B cell (primary cell): ENCODE measurements around the gene MICA. TPM values are rescaled to one million over a fixed set of nuclear protein-coding genes. Genes with fewer than 3 reads are reported as not detected.
"Not testable (repeated sequence)": the region's sequence is repeated elsewhere in the genome, so short reads cannot be mapped to it uniquely, and the experiment has no call there.

Experiments
- ATAC-seq: fragments of 200-7000 bp; cut with Tn5 transposase; one replicate; pipeline ENCODE4 v1.10.0; 2021; ENCODE audit warnings: low read depth, mild to moderate bottlenecking, moderate number of reproducible peaks, moderate library complexity
- CTCF ChIA-PET: fragments of 350-600 bp; sonication (Branson Sonifier 250); formaldehyde crosslinking; loops from one replicate; lab custom pipeline; 2021; ENCODE audit warnings: antibody characterized with exemption, inconsistent platforms; lab: Charles Lee
- POLR2A ChIA-PET: fragments of 350-600 bp; sonication (Branson Sonifier 250); formaldehyde crosslinking; loops from one replicate; lab custom pipeline; 2021; ENCODE audit warnings: antibody characterized with exemption; lab: Charles Lee
- DNase-seq: peaks from one replicate; pipeline ENCODE4 v3.0.0; 2013
- H2AFZ ChIP-seq: 2 replicates; pipeline ENCODE4 v1.6.1; 2012; ENCODE audit warnings: mild to moderate bottlenecking, low read depth, low read length; ENCODE audit not compliant: insufficient read depth, poor library complexity, severe bottlenecking
- H3K27ac ChIP-seq, 2 donors: 1 replicate in 1 of 2; 2 replicates in 1 of 2; pipeline ENCODE4 v1.5.1; 2012 to 2013; ENCODE audit warnings: low read length in 2 of 2, mild to moderate bottlenecking in 2 of 2, moderate library complexity in 1 of 2
- H3K27me3 ChIP-seq, 4 experiments: fragments of 200-600 bp in 1 of 4; sonication (generic) in 1 of 4; replicated peaks in 1 of 4; 1 replicate in 2 of 4; 2 replicates in 2 of 4; pipeline versions ENCODE4 v1.6.1 to v1.7.0; 2013 to 2016; ENCODE audit warnings: low read length in 3 of 4, mild to moderate bottlenecking in 2 of 4, mixed read lengths in 1 of 4, moderate library complexity in 1 of 4; ENCODE audit not compliant: insufficient read depth in 4 of 4, control insufficient read depth in 3 of 4; ENCODE audit errors: control extremely low read depth in 1 of 4
- H3K36me3 ChIP-seq, 2 experiments: replicated peaks in 1 of 2; 1 replicate in 1 of 2; 2 replicates in 1 of 2; pipeline versions ENCODE4 v1.6.1 to v1.7.1; 2013; ENCODE audit warnings: low read length in 1 of 2; ENCODE audit not compliant: insufficient read depth in 2 of 2, control insufficient read depth in 1 of 2; ENCODE audit errors: control extremely low read depth in 1 of 2, extremely low read depth in 1 of 2
- H3K4me1 ChIP-seq, 2 donors: fragments of 200-600 bp in 1 of 2; sonication (generic) in 1 of 2; 1 replicate in 1 of 2; 2 replicates in 1 of 2; pipeline versions ENCODE4 v1.5.1 to v1.6.1; 2013 to 2017; ENCODE audit warnings: low read length in 2 of 2; ENCODE audit not compliant: control insufficient read depth in 2 of 2, insufficient read depth in 2 of 2
- H3K4me2 ChIP-seq: replicated peaks from 2 replicates; pipeline ENCODE3; 2012; ENCODE audit warnings: mild to moderate bottlenecking, low read depth, low read length; ENCODE audit not compliant: poor library complexity, severe bottlenecking
- H3K4me3 ChIP-seq, 5 experiments: fragments of 200-600 bp in 1 of 5; sonication (generic) in 1 of 5; 1 replicate in 3 of 5; 2 replicates in 2 of 5; pipeline versions ENCODE4 v1.5.1 to v1.7.0; 2011 to 2016; ENCODE audit warnings: low read length in 4 of 5, mild to moderate bottlenecking in 4 of 5, low read depth in 2 of 5, control low read depth in 1 of 5, moderate library complexity in 1 of 5; ENCODE audit not compliant: insufficient read depth in 1 of 5; ENCODE audit errors: control extremely low read depth in 1 of 5, extremely low read depth in 1 of 5
- H3K79me2 ChIP-seq: fragments of 200-600 bp; sonication (generic); one replicate; pipeline ENCODE4 v1.6.0; 2016; ENCODE audit warnings: low read length; ENCODE audit not compliant: control insufficient read depth, insufficient read depth
- H3K9ac ChIP-seq: fragments of 200-600 bp; sonication (generic); 2 replicates; pipeline ENCODE4 v1.6.1; 2017; ENCODE audit warnings: mild to moderate bottlenecking, low read length, moderate library complexity
- H3K9me3 ChIP-seq, 3 donors: one replicate each; pipeline versions ENCODE4 v1.6.1 to v1.7.1; 2013; ENCODE audit warnings: low read length in 2 of 3; ENCODE audit not compliant: control insufficient read depth in 2 of 3, insufficient read depth in 1 of 3; ENCODE audit errors: control extremely low read depth in 1 of 3
- H4K20me1 ChIP-seq: 2 replicates; pipeline ENCODE4 v1.6.0; 2012; ENCODE audit warnings: mild to moderate bottlenecking, low read length; ENCODE audit not compliant: insufficient read depth, control insufficient read depth, poor library complexity, severe bottlenecking
- H3K27ac Mint-ChIP-seq: one replicate; pipeline ENCODE4 v1.8.0; 2021; ENCODE audit warnings: mixed read lengths
- H3K27me3 Mint-ChIP-seq: one replicate; pipeline ENCODE4 v1.8.0; 2021; ENCODE audit warnings: mixed read lengths
- H3K4me1 Mint-ChIP-seq: one replicate; pipeline ENCODE4 v1.8.0; 2021; ENCODE audit warnings: mixed read lengths
- H3K4me3 Mint-ChIP-seq: one replicate; pipeline ENCODE4 v1.8.0; 2021; ENCODE audit warnings: mixed read lengths
- H3K9me3 Mint-ChIP-seq: one replicate; pipeline ENCODE4 v1.8.0; 2022; ENCODE audit warnings: mixed read lengths; ENCODE audit not compliant: insufficient read depth
- CTCF ChIP-seq: fragments of 200-600 bp; IDR thresholded peaks from one replicate; pipeline ENCODE4 v1.8.0; 2022; ENCODE audit warnings: antibody characterized with exemption, mild to moderate bottlenecking
- EZH2 ChIP-seq: IDR thresholded peaks from 2 replicates; pipeline ENCODE4 v1.6.1; 2012; ENCODE audit warnings: borderline replicate concordance, low read depth, mild to moderate bottlenecking, moderate library complexity, low read length; ENCODE audit not compliant: insufficient read depth, poor library complexity, severe bottlenecking
- WGBS: methylation state at CpG from one replicate; pipeline ENCODE4 v1.1.5; 2013; ENCODE audit warnings: missing lambda C conversion rate; ENCODE audit not compliant: insufficient coverage; 5-methylcytosine and 5-hydroxymethylcytosine counted together
- intact Hi-C: fragments of 100-400 bp; cut with micrococcal nuclease; formaldehyde crosslinking; loops from one replicate; pipeline ENCODE4 v1.10.0; 2022
- polyA plus RNA-seq: library from polyadenylated mRNA; depleted of rRNA; stranded (reverse); fragments of >200 nt; gene quantifications from 2 replicates; pipeline ENCODE4 v1.2.3, GENCODE V29; 2012
- total RNA-seq, 2 donors: library from RNA; stranded (reverse); fragments of 120-200 nt in 1 of 2; gene quantifications; 1 replicate in 1 of 2; 2 replicates in 1 of 2; pipeline versions ENCODE4 v1.2.3 to v1.2.4, GENCODE V29; 2013 to 2022

MICA gene
- total and polyA plus RNA-seq, 2 donors (not counting 1 experiment from before 2014, with no cell fraction given): 13.9 to 28.5 TPM

GRCh38 chr6:31396422-31397152 lies 6.8 kb upstream of the MICA start:
- intact Hi-C loops: loop anchor here (1.0 to 2.0 kb wide), 3 partner anchors 45 to 145 kb away; no protein-coding TSS in a partner anchor
- Mint-ChIP-seq H3K4me3 (peak overlapping the region; percentile 66), H3K4me1 (peaks cover 26% of the 10 kb centered on the region), H3K27me3 (no peaks in the 10 kb centered on the region), H3K9me3 (no peaks in the 10 kb centered on the region), H3K27ac (peak overlapping the region; percentile 48)
- Histone ChIP-seq H3K4me2 (no peak overlapping the region), H3K27me3 (no peaks in the 10 kb centered on the region), H3K9me3 (no peaks in the 10 kb centered on the region), H2AFZ (no peak overlapping the region), H3K27ac (no peak overlapping the region), H3K4me1 (peaks cover 8 to 26% of the 10 kb centered on the region in 2 donors), H4K20me1 (peaks cover 11% of the 10 kb centered on the region), H3K4me3 (no peak overlapping the region), H3K9ac (no peak overlapping the region), H3K36me3 (peaks cover 0 to 15% of the 10 kb centered on the region in 2 experiments), H3K79me2 (peaks cover 37% of the 10 kb centered on the region)
- ATAC-seq: peak; percentile 63
- DNase-seq: peak; percentile 88
- ChIA-PET CTCF (interaction anchor here (0.7 to 5.7 kb wide), 8 partner anchors 30 to 203 kb away, joined by 3 to 78 read pairs (median 4); no protein-coding TSS in a partner anchor), POLR2A (interaction anchor here (0.6 kb wide), 1 partner anchor 1414 kb away, joined by 4 read pairs; no protein-coding TSS in a partner anchor)
- whole genome bisulfite sequencing: 29% methylated on average over 4 of the region's 11 CpGs
- TF ChIP-seq CTCF: peak; percentile 85
- TF ChIP-seq EZH2: no peak

- not testable (repeated sequence) for H3K4me3 ChIP-seq, H3K4me2 ChIP-seq, DNase-seq, H3K27ac ChIP-seq, H3K9ac ChIP-seq, H3K9me3 ChIP-seq, H3K9me3 Mint-ChIP-seq, H2AFZ ChIP-seq, H3K27me3 ChIP-seq, H3K27me3 Mint-ChIP-seq, ATAC-seq
- POLR2A ChIA-PET: interaction anchor here (0.6 kb wide), 1 partner anchor 1413 kb away, joined by 4 read pairs; no protein-coding TSS in a partner anchor
- Mint-ChIP-seq H3K4me3 (peak overlapping the region; percentile 66), H3K4me1 (peaks cover 31% of the 10 kb centered on the region), H3K27ac (peak overlapping the region; percentile 48)
- intact Hi-C loops: loop anchor here (1.0 to 2.0 kb wide), 3 partner anchors 44 to 144 kb away; no protein-coding TSS in a partner anchor
- peaks cover 13 to 31% of the 10 kb centered on the region in 2 donors for H3K4me1 ChIP-seq
- WGBS: 18% methylated on average over 6 of the region's 8 CpGs
- peaks cover 38% of the 10 kb centered on the region for H3K79me2 ChIP-seq
- CTCF ChIA-PET: interaction anchor here (0.7 to 5.7 kb wide), 12 partner anchors 30 to 203 kb away, joined by 3 to 78 read pairs (median 4); no protein-coding TSS in a partner anchor
- peaks cover 0 to 15% of the 10 kb centered on the region in 2 experiments for H3K36me3 ChIP-seq
- H4K20me1 ChIP-seq: peaks cover 16% of the 10 kb centered on the region
These were observed 6.3 kb upstream of the MICA start for GRCh38 chr6:31397153-31397499.
